HUES6 (cell line): Measurements from ENCODE around the gene TMEM178B.

Experiments
- H3K27ac ChIP-seq: 2 replicates; pipeline ENCODE4 v1.7.0; 2013; ENCODE audit warnings: low read depth, mild to moderate bottlenecking, low read length, inconsistent platforms
- H3K27me3 ChIP-seq: 2 replicates; pipeline ENCODE4 v1.6.1; 2013; ENCODE audit warnings: low read length; ENCODE audit not compliant: control insufficient read depth, insufficient read depth
- H3K36me3 ChIP-seq: 2 replicates; pipeline ENCODE4 v1.6.1; 2013; ENCODE audit warnings: low read length; ENCODE audit not compliant: control insufficient read depth, insufficient read depth
- H3K4me1 ChIP-seq: 2 replicates; pipeline ENCODE4 v1.6.1; 2013; ENCODE audit warnings: low read length; ENCODE audit not compliant: control insufficient read depth, insufficient read depth
- H3K4me3 ChIP-seq: 2 replicates; pipeline ENCODE4 v1.5.1; 2013; ENCODE audit warnings: low read depth, low read length
- H3K9ac ChIP-seq: one replicate; pipeline ENCODE4 v1.6.1; 2013; ENCODE audit warnings: mild to moderate bottlenecking, low read length
- H3K9me3 ChIP-seq: 2 replicates; pipeline ENCODE4 v1.6.1; 2013; ENCODE audit warnings: low read depth, low read length; ENCODE audit not compliant: control insufficient read depth, insufficient read depth

The TMEM178B gene

GRCh38 chr7:141265668-141266067 is 191.8 kb downstream of the TMEM178B start:
- no peak overlapping the region for H3K27ac ChIP-seq
- H3K36me3 ChIP-seq: no peaks in the 10 kb centered on the region
- H3K4me3 ChIP-seq: no peak overlapping the region
- no peaks in the 10 kb centered on the region for H3K9me3 ChIP-seq
- H3K27me3 ChIP-seq: no peaks in the 10 kb centered on the region
- no peaks in the 10 kb centered on the region for H3K4me1 ChIP-seq
- H3K9ac ChIP-seq: no peak overlapping the region

DNA sequence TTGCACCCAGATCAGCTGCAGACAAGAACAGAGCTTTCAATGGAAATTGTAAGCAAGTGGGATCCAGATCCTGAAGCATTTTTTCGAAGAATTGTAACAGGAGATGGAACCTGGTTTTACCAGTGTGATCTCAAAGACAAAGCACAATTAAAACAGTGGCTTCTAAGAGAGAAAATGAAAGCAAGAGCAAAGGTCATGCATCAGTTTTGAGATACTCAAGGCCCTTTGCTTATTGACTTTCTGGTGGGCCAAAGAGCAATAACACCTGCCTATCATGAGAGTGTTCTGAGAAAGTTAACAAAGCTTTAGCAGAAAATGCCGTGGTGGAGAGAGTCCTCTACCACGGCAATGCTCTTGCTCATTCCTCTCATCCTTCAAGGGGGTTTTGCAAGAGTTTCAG is 194.8 kb downstream of the TMEM178B start:
- H3K4me1 ChIP-seq: no peaks in the 10 kb centered on the region
- no peak overlapping the region for H3K9ac ChIP-seq
- H3K36me3 ChIP-seq: no peaks in the 10 kb centered on the region
- H3K27me3 ChIP-seq: no peaks in the 10 kb centered on the region
- H3K27ac ChIP-seq: no peak overlapping the region
- H3K9me3 ChIP-seq: no peaks in the 10 kb centered on the region
- no peak overlapping the region for H3K4me3 ChIP-seq

GRCh38 chr7:141271451-141271850 is 197.6 kb downstream of the TMEM178B start:
- H3K9me3 ChIP-seq: no peaks in the 10 kb centered on the region
- H3K27ac ChIP-seq: no peak overlapping the region
- H3K4me3 ChIP-seq: no peak overlapping the region
- H3K27me3 ChIP-seq: no peaks in the 10 kb centered on the region
- H3K9ac ChIP-seq: no peak overlapping the region
- no peaks in the 10 kb centered on the region for H3K4me1 ChIP-seq
- no peaks in the 10 kb centered on the region for H3K36me3 ChIP-seq

DNA sequence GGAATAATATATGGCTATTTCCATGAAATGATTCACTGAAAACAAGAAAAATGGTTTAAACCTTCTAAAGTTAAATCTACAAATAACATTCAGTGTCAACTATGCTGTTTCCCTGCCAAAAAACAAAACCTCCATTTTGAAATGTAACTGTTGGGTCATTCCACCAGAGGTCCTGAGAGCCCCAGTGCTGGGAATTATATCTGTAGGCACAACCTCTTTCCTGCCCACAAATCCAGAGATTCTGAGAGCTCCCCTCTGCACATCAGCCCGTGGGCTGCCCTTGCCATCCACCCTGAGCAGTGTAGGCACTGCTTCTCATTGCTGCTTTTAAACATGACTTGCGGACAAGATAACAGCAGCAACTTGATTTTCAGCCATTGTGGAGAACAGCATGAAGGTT is 198.6 kb downstream of the TMEM178B start:
- H3K9ac ChIP-seq: no peak overlapping the region
- H3K27ac ChIP-seq: no peak overlapping the region
- no peaks in the 10 kb centered on the region for H3K27me3 ChIP-seq
- H3K4me1 ChIP-seq: no peaks in the 10 kb centered on the region
- no peaks in the 10 kb centered on the region for H3K36me3 ChIP-seq
- H3K9me3 ChIP-seq: no peaks in the 10 kb centered on the region
- H3K4me3 ChIP-seq: no peak overlapping the region

DNA sequence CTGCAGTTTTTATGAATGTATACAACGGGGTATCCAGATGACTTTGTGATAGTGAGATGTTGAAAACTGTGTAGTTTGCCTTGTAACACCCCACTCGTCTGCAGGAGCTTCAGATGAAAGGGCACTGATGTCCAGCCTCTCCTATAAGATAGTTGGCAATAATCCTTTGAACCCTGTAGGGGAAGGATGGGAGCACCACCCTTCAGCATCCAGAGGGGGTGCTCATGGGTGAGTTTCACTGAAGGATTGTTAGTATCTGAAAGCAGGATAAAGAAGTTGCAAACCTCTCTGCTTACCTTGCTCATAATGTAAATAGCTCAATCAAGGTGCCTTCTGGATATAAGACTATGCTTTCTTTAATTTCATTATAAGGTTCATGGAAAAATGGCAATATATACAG is 201.5 kb downstream of the TMEM178B start:
- Histone ChIP-seq H3K36me3 (no peaks in the 10 kb centered on the region), H3K9me3 (no peaks in the 10 kb centered on the region), H3K27me3 (no peaks in the 10 kb centered on the region), H3K27ac (no peak overlapping the region), H3K4me1 (no peaks in the 10 kb centered on the region), H3K9ac (no peak overlapping the region), H3K4me3 (no peak overlapping the region)

DNA sequence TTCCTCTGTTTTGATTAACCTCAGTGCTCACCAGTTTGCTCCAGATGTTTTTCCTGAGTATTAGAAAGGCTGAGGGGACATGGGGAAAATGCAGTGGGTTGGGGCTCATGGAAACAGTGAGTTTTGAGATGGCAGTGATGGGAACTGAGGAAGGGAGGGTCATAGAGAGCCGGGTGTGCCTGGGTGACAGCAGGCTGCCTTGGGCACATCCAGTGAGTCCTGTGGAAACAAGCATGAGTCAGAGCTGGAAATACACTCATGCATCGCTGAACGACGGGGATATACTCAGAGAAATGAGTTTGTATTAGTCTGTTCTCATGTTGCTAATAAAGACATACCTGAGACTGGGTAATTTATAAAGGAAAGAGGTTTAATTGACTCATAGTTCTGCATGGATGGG is 202.2 kb downstream of the TMEM178B start:
- no peaks in the 10 kb centered on the region for H3K36me3 ChIP-seq
- H3K9ac ChIP-seq: no peak overlapping the region
- H3K27me3 ChIP-seq: no peaks in the 10 kb centered on the region
- H3K27ac ChIP-seq: no peak overlapping the region
- H3K4me3 ChIP-seq: no peak overlapping the region
- H3K4me1 ChIP-seq: no peaks in the 10 kb centered on the region
- no peaks in the 10 kb centered on the region for H3K9me3 ChIP-seq

- Histone ChIP-seq H3K27me3 (no peaks in the 10 kb centered on the region), H3K4me1 (no peaks in the 10 kb centered on the region), H3K27ac (no peak overlapping the region), H3K9ac (no peak overlapping the region), H3K9me3 (no peaks in the 10 kb centered on the region), H3K4me3 (no peak overlapping the region), H3K36me3 (no peaks in the 10 kb centered on the region)
Measured at GRCh38 chr7:141280100-141280499, 206.2 kb downstream of the TMEM178B start.

- H3K9me3 ChIP-seq: no peaks in the 10 kb centered on the region
- no peaks in the 10 kb centered on the region for H3K27me3 ChIP-seq
- H3K36me3 ChIP-seq: no peaks in the 10 kb centered on the region
- no peaks in the 10 kb centered on the region for H3K4me1 ChIP-seq
- H3K27ac ChIP-seq: no peak overlapping the region
- no peak overlapping the region for H3K9ac ChIP-seq
- H3K4me3 ChIP-seq: no peak overlapping the region
Measured at GRCh38 chr7:141281311-141281710, 207.4 kb downstream of the TMEM178B start.

- Histone ChIP-seq H3K27me3 (no peaks in the 10 kb centered on the region), H3K4me1 (no peaks in the 10 kb centered on the region), H3K36me3 (no peaks in the 10 kb centered on the region), H3K9me3 (no peaks in the 10 kb centered on the region), H3K9ac (no peak overlapping the region), H3K27ac (no peak overlapping the region), H3K4me3 (no peak overlapping the region)
Measured at GRCh38 chr7:141286522-141286921, 212.7 kb downstream of the TMEM178B start.

DNA sequence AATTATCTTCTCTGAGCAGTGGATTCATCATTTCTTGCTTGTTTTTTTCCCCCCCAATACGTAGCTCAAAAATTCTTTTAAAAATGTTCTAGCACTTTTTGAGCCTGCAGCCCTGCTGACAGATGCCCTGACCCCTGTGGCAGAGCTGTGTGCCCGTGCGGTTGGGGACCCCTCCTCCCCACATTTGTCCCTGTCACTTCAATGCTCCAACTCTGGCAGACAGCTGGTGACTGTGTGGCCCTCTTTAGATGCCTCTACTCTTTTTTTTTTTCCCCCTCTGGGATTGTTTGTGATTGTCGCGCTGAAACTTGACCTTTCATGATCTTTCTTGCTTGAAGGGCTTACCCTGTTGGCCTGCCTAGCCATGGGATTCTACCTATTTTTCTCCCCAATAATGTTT is 214.1 kb downstream of the TMEM178B start:
- no peaks in the 10 kb centered on the region for H3K27me3 ChIP-seq
- no peaks in the 10 kb centered on the region for H3K36me3 ChIP-seq
- H3K4me3 ChIP-seq: no peak overlapping the region
- H3K9ac ChIP-seq: no peak overlapping the region
- no peaks in the 10 kb centered on the region for H3K9me3 ChIP-seq
- no peak overlapping the region for H3K27ac ChIP-seq
- H3K4me1 ChIP-seq: no peaks in the 10 kb centered on the region

DNA sequence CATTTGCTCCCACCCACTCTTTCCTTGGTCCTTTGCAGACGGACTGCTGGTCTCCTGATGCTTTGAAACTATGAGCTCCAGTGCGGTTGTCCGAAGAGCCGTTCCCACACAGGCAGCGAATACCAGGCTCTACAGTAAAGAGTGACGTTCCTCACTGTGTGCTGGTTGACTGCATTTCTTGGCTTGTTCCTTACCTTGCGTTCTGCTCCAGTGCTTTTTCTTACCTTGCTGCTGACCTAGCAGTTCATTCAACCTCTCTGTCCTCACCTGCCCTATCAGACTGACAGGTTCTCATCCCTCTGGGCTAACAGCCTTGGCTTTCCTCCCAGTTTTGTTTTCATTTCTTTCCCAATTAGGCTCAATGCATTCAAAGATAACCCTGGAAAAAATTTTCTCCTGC is 214.8 kb downstream of the TMEM178B start:
- no peak overlapping the region for H3K4me3 ChIP-seq
- H3K9me3 ChIP-seq: no peaks in the 10 kb centered on the region
- no peak overlapping the region for H3K27ac ChIP-seq
- no peaks in the 10 kb centered on the region for H3K36me3 ChIP-seq
- H3K9ac ChIP-seq: no peak overlapping the region
- no peaks in the 10 kb centered on the region for H3K4me1 ChIP-seq
- H3K27me3 ChIP-seq: no peaks in the 10 kb centered on the region

DNA sequence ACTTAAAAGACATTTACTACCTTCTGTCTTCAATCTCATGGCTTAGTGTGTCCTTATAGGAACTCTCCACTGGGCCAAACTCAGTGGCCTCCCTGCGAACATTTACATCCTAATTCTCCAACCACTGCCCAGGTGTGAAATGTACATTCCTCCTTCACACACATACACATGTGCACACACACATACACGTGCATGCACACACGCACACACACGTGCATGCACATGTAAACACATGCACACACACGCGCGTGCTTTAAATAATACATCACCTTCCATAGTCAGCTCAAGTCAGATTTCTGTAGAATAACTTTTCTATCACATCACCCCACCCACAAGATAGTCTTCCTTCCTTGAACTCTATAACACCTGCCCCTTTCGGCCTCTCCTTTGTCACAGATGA is 216.5 kb downstream of the TMEM178B start:
- H3K27ac ChIP-seq: no peak overlapping the region
- no peaks in the 10 kb centered on the region for H3K36me3 ChIP-seq
- H3K9ac ChIP-seq: no peak overlapping the region
- H3K4me3 ChIP-seq: no peak overlapping the region
- H3K4me1 ChIP-seq: peaks cover 3% of the 10 kb centered on the region; the same call in 1 of the 2 replicates
- H3K27me3 ChIP-seq: no peaks in the 10 kb centered on the region
- H3K9me3 ChIP-seq: no peaks in the 10 kb centered on the region
